H1 (cell line): Measurements from ENCODE around the gene TMEM269. TPM values are rescaled to one million over a fixed set of nuclear protein-coding genes. Genes with fewer than 3 reads are reported as not detected.

Source experiments
- CTCF ChIA-PET: fragments of 300-600 bp; sonication (Branson Sonifier 250); formaldehyde crosslinking; loops from one replicate; lab custom pipeline; 2021; ENCODE audit not compliant: partially characterized antibody; lab: Charles Lee
- POLR2A ChIA-PET: fragments of 300-600 bp; sonication (Branson Sonifier 250); formaldehyde crosslinking; loops from one replicate; lab custom pipeline; 2021; ENCODE audit warnings: inconsistent platforms; ENCODE audit not compliant: partially characterized antibody; lab: Charles Lee
- DNase-seq, 2 experiments: peaks; one replicate each; pipeline versions ENCODE4 v3.0.0 to v3.0.0-alpha.2; 2010 to 2022; ENCODE audit warnings: low spot score in 2 of 2, low read depth in 1 of 2, mixed read lengths in 1 of 2
- FAIRE-seq: peaks from 2 replicates; lab custom pipeline; 2011; peaks lifted over from hg19 to GRCh38; lab: Jason Lieb, UNC
- H2AFZ ChIP-seq: 2 replicates; pipeline ENCODE4 v1.8.1; 2012; ENCODE audit warnings: low read length, inconsistent platforms
- H2AK5ac ChIP-seq: 2 replicates; pipeline ENCODE4 v1.6.1; 2013; ENCODE audit warnings: low read depth, low read length
- H2BK120ac ChIP-seq: replicated peaks from 2 replicates; pipeline ENCODE3; 2013; ENCODE audit warnings: low read depth, low read length, inconsistent platforms
- H2BK12ac ChIP-seq: 2 replicates; pipeline ENCODE4 v1.6.1; 2013; ENCODE audit warnings: low read depth, low read length
- H2BK15ac ChIP-seq: 2 replicates; pipeline ENCODE4 v1.6.1; 2013; ENCODE audit warnings: low read length
- H2BK20ac ChIP-seq: 2 replicates; pipeline ENCODE4 v1.6.1; 2013; ENCODE audit warnings: low read length
- H2BK5ac ChIP-seq: 2 replicates; pipeline ENCODE4 v1.6.1; 2013; ENCODE audit warnings: low read depth, low read length
- H3K14ac ChIP-seq: 2 replicates; pipeline ENCODE4 v1.6.1; 2013; ENCODE audit warnings: inconsistent platforms; ENCODE audit not compliant: insufficient read length
- H3K18ac ChIP-seq: 2 replicates; pipeline ENCODE4 v1.6.1; 2013; ENCODE audit warnings: low read length; ENCODE audit errors: extremely low read depth
- H3K23ac ChIP-seq: 2 replicates; pipeline ENCODE4 v1.6.1; 2013; ENCODE audit warnings: inconsistent platforms; ENCODE audit not compliant: insufficient read length
- H3K23me2 ChIP-seq: 2 replicates; pipeline ENCODE4 v1.6.1; 2013; ENCODE audit warnings: low read depth, low read length
- H3K27ac ChIP-seq: 2 replicates; pipeline ENCODE4 v1.6.1; 2011; ENCODE audit warnings: low read depth, low read length, inconsistent platforms
- H3K27me3 ChIP-seq, 4 experiments: replicated peaks in 1 of 4; 1 replicate in 1 of 4; 2 replicates in 3 of 4; pipeline versions ENCODE4 v1.6.1 to v1.8.1; 2011 to 2013; ENCODE audit warnings: low read length in 3 of 4, mild to moderate bottlenecking in 3 of 4, inconsistent platforms in 2 of 4, mixed read lengths in 2 of 4, moderate library complexity in 1 of 4; ENCODE audit not compliant: control insufficient read depth in 3 of 4, insufficient read depth in 3 of 4; ENCODE audit errors: extremely low read depth in 1 of 4
- H3K36me3 ChIP-seq, 4 experiments: 2 replicates each; pipeline versions ENCODE4 v1.6.1 to v1.8.1; 2011 to 2013; ENCODE audit warnings: mild to moderate bottlenecking in 4 of 4, low read length in 3 of 4, moderate library complexity in 2 of 4, control low read depth in 1 of 4, inconsistent platforms in 1 of 4; ENCODE audit not compliant: insufficient read depth in 4 of 4, control insufficient read depth in 2 of 4
- H3K4ac ChIP-seq: replicated peaks from 2 replicates; pipeline ENCODE3; 2013; ENCODE audit warnings: low read length, low read depth, mixed read lengths, inconsistent platforms; ENCODE audit not compliant: insufficient read length
- H3K4me1 ChIP-seq, 4 experiments: replicated peaks in 1 of 4; 1 replicate in 1 of 4; 2 replicates in 3 of 4; pipeline versions ENCODE4 v1.6.1 to v1.8.1; 2011 to 2013; ENCODE audit warnings: low read length in 3 of 4, inconsistent platforms in 2 of 4, mixed read lengths in 1 of 4; ENCODE audit not compliant: insufficient read depth in 4 of 4, control insufficient read depth in 3 of 4
- H3K4me2 ChIP-seq, 2 experiments: 2 replicates each; pipeline versions ENCODE4 v1.6.1 to v1.8.1; 2011 to 2013; ENCODE audit warnings: low read depth in 2 of 2, low read length in 2 of 2, control low read depth in 1 of 2, inconsistent platforms in 1 of 2, mild to moderate bottlenecking in 1 of 2; ENCODE audit not compliant: insufficient read depth in 1 of 2
- H3K4me3 ChIP-seq, 4 experiments: fragments of 200-600, 300-600 bp in 1 of 4; sonication (generic), shearing (Covaris generic), sonication (Bioruptor Twin) in 1 of 4; 2 replicates each; pipeline versions ENCODE4 v1.5.1 to v1.8.1; 2011 to 2016; ENCODE audit warnings: low read length in 4 of 4, low read depth in 3 of 4, control low read depth in 2 of 4, inconsistent platforms in 2 of 4, mild to moderate bottlenecking in 2 of 4, mixed read lengths in 1 of 4, moderate library complexity in 1 of 4; ENCODE audit not compliant: insufficient read depth in 2 of 4; ENCODE audit errors: extremely low read depth in 1 of 4
- H3K56ac ChIP-seq: replicated peaks from 2 replicates; pipeline ENCODE3; 2013; ENCODE audit warnings: low read depth, mild to moderate bottlenecking, mixed read lengths, low read length, inconsistent platforms; ENCODE audit not compliant: insufficient read length
- H3K79me1 ChIP-seq: 2 replicates; pipeline ENCODE4 v1.6.1; 2013; ENCODE audit warnings: low read depth, low read length, control low read depth
- H3K79me2 ChIP-seq, 2 experiments: 2 replicates each; pipeline versions ENCODE4 v1.6.1 to v1.8.1; 2012 to 2013; ENCODE audit warnings: low read length in 2 of 2, mild to moderate bottlenecking in 2 of 2, inconsistent platforms in 1 of 2; ENCODE audit not compliant: insufficient read depth in 2 of 2, control insufficient read depth in 1 of 2
- H3K9ac ChIP-seq, 4 experiments: replicated peaks in 1 of 4; 1 replicate in 1 of 4; 2 replicates in 3 of 4; pipeline versions ENCODE4 v1.6.1 to v1.8.1; 2011 to 2013; ENCODE audit warnings: low read depth in 3 of 4, low read length in 3 of 4, control low read depth in 2 of 4, mild to moderate bottlenecking in 2 of 4, moderate library complexity in 2 of 4, inconsistent platforms in 1 of 4; ENCODE audit errors: extremely low read depth in 1 of 4
- H3K9me3 ChIP-seq, 2 experiments: 2 replicates each; pipeline versions ENCODE4 v1.6.1 to v1.8.1; 2012 to 2013; ENCODE audit warnings: mild to moderate bottlenecking in 2 of 2, moderate library complexity in 2 of 2, control low read depth in 1 of 2, inconsistent platforms in 1 of 2, low read depth in 1 of 2, low read length in 1 of 2, mixed read lengths in 1 of 2; ENCODE audit not compliant: insufficient read depth in 2 of 2
- H4K20me1 ChIP-seq, 2 experiments: replicated peaks in 1 of 2; 2 replicates each; pipeline versions ENCODE3 to v1.8.1; 2011 to 2013; ENCODE audit warnings: inconsistent platforms in 2 of 2, low read length in 2 of 2, mild to moderate bottlenecking in 1 of 2; ENCODE audit not compliant: insufficient read depth in 2 of 2, control insufficient read depth in 1 of 2
- H4K5ac ChIP-seq: 2 replicates; pipeline ENCODE4 v1.6.1; 2013; ENCODE audit warnings: low read length, low read depth, mixed read lengths, inconsistent platforms; ENCODE audit not compliant: insufficient read length
- H4K8ac ChIP-seq: 2 replicates; pipeline ENCODE4 v1.8.0; 2013; ENCODE audit warnings: mild to moderate bottlenecking, moderate library complexity, low read length, inconsistent platforms; ENCODE audit not compliant: insufficient read depth; ENCODE audit errors: extremely low read depth
- H4K91ac ChIP-seq: replicated peaks from 2 replicates; pipeline ENCODE3; 2013; ENCODE audit warnings: low read length, mixed read lengths, inconsistent platforms; ENCODE audit not compliant: insufficient read length
- NANOG ChIP-seq: IDR thresholded peaks from 2 replicates; pipeline ENCODE4 v1.6.1; 2011; ENCODE audit warnings: low read length, low read depth, mild to moderate bottlenecking, inconsistent platforms; ENCODE audit not compliant: insufficient read depth, poor library complexity, severe bottlenecking
- RXRA ChIP-seq: IDR thresholded peaks from 2 replicates; pipeline ENCODE4 v1.6.1; 2011; ENCODE audit warnings: low read depth, mild to moderate bottlenecking, low read length, moderate library complexity; ENCODE audit not compliant: insufficient read depth
- WGBS, 2 experiments: shearing (Covaris generic) in 1 of 2; methylation state at CpG; one replicate each; pipeline versions ENCODE4 v1.1.6 to v1.1.7; 2013 to 2015; ENCODE audit warnings: low lambda C conversion rate in 2 of 2, mixed read lengths in 2 of 2, inconsistent platforms in 1 of 2, low coverage in 1 of 2, missing lambda C conversion rate in 1 of 2; ENCODE audit not compliant: insufficient replicate concordance in 2 of 2, insufficient coverage in 1 of 2, insufficient read length in 1 of 2; ENCODE audit errors: extremely low coverage in 1 of 2, missing lambda C conversion rate in 1 of 2; 5-methylcytosine and 5-hydroxymethylcytosine counted together
- polyA plus RNA-seq, 7 experiments: library from polyadenylated mRNA; depleted of rRNA in 3 of 7; stranded (reverse) in 5 of 7; unstranded in 2 of 7; fragments of >200 nt in 5 of 7; fragments of 200-250 nt in 2 of 7; gene quantifications; 1 replicate in 5 of 7; 2 replicates in 1 of 7; 4 replicates in 1 of 7; pipeline versions ENCODE4 v1.2.1 to v1.2.3, GENCODE V29; 2011 to 2013; ENCODE audit warnings: missing spikeins in 2 of 7, mixed read lengths in 2 of 7
- total RNA-seq: library from RNA; stranded (reverse); fragmentation: NEBNext Ultra II Directional; extraction: Animal tissue kit (Norgen Biotek cat#: 25700); gene quantifications from 2 replicates; pipeline ENCODE4 v1.2.1, GENCODE V29; 2021

TMEM269 gene
- total and polyA plus RNA-seq, 2 of the 8 experiments (the other 6 are each of a cell fraction or from before 2014, with no cell fraction given) = 0.14 to 0.35 TPM

GRCh38 chr1:42748021-42748420, 36.8 kb upstream of the TMEM269 start:
- no peak overlapping the region for H4K91ac ChIP-seq
- H3K4ac ChIP-seq = no peak overlapping the region
- CTCF ChIA-PET = interaction anchor here (0.5 to 9.8 kb wide), 11 partner anchors 9 to 77 kb away, joined by 3 to 77 read pairs (median 3); no protein-coding TSS in a partner anchor
- no peaks in the 10 kb centered on the region for H3K79me2 ChIP-seq
- H3K4me3 ChIP-seq = no peak overlapping the region
- no peak overlapping the region for H2BK12ac ChIP-seq
- no peak overlapping the region for H4K8ac ChIP-seq
- H3K36me3 ChIP-seq = peaks cover 19 to 43% (median 26%) of the 10 kb centered on the region in 4 experiments
- H2BK120ac ChIP-seq = no peak overlapping the region
- no peaks in the 10 kb centered on the region for H3K79me1 ChIP-seq
- POLR2A ChIA-PET = interaction anchor here (1.4 kb wide), 1 partner anchor 19 kb away, joined by 4 read pairs; the partner anchor contains the start of genes C1orf50 and P3H1
- H4K20me1 ChIP-seq = peaks cover 0 to 4% of the 10 kb centered on the region in 2 experiments
- H2BK20ac ChIP-seq = no peak overlapping the region
- H3K9me3 ChIP-seq = peaks cover 4 to 9% of the 10 kb centered on the region in 2 experiments; a peak in 3 of 4 replicates
- FAIRE-seq = no peak
- no peak overlapping the region for H4K5ac ChIP-seq
- H3K4me2 ChIP-seq = no peak overlapping the region
- no peak overlapping the region for H3K9ac ChIP-seq
- H2BK15ac ChIP-seq = no peak overlapping the region
- H3K23me2 ChIP-seq = no peaks in the 10 kb centered on the region
- 89% methylated on average over 10 of the region's 10 CpGs; no CpG with 5 or more reads in 1 of the 2 experiments for whole genome bisulfite sequencing, 2 experiments
- H3K23ac ChIP-seq = no peak overlapping the region
- no peaks in the 10 kb centered on the region for H3K27me3 ChIP-seq
- H3K4me1 ChIP-seq = no peaks in the 10 kb centered on the region; a peak in 1 of 7 replicates
- no peak overlapping the region for H3K14ac ChIP-seq
- H3K56ac ChIP-seq = no peak overlapping the region
- H2AK5ac ChIP-seq = no peak overlapping the region
- H2AFZ ChIP-seq = no peak overlapping the region
- H3K27ac ChIP-seq = no peak overlapping the region
- DNase-seq = no peak
- no peak overlapping the region for H2BK5ac ChIP-seq
- TF ChIP-seq RXRA = no peak
- no peak for TF ChIP-seq NANOG
- H3K18ac ChIP-seq = no peak overlapping the region
